GM12865 (cell line): ENCODE data around the gene LRRTM3.

Source experiments
- DNase-seq: peaks from one replicate; pipeline ENCODE4 v3.0.0; 2010; ENCODE audit warnings: low read depth
- H3K4me3 ChIP-seq: 2 replicates; pipeline ENCODE4 v1.5.1; 2011; ENCODE audit warnings: mild to moderate bottlenecking, low read depth, low read length, control low read depth
- TF ChIP-seq, protein P1 (sequence below): IDR thresholded peaks from 2 replicates; pipeline ENCODE4 v1.5.1; 2011; ENCODE audit warnings: low read length, control low read depth, low read depth, inconsistent platforms; ENCODE audit not compliant: insufficient read depth; ENCODE audit errors: missing control alignments

The LRRTM3 gene

DNA sequence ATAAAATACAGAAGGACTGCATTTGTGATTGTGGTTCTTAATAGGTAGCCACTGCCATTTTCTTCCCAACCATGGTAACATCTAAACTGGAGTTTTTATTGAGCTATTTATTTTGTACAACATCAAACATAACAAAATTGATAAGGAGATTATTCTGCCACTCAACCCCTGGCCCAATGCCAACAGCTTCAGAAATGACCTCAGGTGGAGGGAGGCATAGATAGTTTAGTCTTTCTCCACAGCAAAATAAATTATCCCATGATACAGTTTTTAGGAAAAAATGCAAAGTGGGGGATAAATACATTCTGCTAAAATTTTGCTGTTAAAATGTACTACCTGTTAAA lies 57.6 kb downstream of the LRRTM3 start:
- TF ChIP-seq, protein P1, sequence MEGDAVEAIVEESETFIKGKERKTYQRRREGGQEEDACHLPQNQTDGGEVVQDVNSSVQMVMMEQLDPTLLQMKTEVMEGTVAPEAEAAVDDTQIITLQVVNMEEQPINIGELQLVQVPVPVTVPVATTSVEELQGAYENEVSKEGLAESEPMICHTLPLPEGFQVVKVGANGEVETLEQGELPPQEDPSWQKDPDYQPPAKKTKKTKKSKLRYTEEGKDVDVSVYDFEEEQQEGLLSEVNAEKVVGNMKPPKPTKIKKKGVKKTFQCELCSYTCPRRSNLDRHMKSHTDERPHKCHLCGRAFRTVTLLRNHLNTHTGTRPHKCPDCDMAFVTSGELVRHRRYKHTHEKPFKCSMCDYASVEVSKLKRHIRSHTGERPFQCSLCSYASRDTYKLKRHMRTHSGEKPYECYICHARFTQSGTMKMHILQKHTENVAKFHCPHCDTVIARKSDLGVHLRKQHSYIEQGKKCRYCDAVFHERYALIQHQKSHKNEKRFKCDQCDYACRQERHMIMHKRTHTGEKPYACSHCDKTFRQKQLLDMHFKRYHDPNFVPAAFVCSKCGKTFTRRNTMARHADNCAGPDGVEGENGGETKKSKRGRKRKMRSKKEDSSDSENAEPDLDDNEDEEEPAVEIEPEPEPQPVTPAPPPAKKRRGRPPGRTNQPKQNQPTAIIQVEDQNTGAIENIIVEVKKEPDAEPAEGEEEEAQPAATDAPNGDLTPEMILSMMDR: no peak
- DNase-seq: no peak
- no peak overlapping the region for H3K4me3 ChIP-seq

DNA sequence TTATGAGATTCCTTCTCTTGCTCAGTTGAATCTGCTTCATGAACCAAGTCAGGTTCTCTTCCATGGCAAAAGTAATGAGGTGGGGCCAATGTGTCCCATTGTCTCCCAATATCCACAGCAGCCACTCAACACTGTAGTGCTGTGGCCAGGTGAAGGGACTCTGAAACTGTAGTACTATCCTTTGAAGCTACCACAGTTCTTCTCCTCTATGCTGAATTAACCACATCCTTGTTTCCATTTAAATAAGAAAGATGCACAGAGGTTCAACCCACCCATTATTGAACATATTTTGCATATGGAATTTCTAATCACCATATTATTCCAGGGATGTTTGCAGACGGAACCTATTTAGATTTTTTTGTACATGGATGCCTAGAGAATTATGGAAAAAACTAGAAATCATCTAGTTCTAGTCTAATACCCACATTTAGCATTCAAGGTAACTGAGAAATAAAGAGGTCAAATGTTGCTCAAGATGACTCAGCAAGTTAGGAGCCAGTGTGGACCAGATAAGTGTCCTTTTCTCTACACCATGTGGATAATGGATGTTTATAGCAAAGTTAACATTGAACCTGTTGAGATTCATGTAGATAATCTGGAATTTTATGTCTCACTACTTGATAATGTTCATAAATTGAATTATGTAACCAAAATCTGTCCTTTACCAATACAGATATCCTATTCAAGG lies 64.5 kb downstream of the LRRTM3 start:
- TF ChIP-seq, protein P1: no peak
- peak; percentile 1 for DNase-seq

DNA sequence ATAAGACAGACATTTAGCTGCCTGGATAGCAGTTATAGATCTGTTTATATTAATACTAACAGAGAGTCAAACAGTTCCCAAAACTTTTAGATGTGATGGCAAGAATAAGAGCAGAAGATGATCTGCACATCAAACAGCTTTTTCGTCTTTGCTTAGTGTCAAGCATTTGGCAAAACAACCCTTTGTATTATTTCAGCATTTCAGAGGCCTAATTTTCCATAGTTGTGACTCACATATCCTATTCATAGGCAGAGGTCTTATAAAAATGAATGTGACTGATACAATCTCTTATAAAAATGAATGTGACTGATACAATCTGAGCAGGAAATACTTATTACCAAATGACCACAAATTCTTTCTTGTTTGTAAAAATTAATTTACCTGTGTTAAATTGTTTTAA lies 71.2 kb downstream of the LRRTM3 start:
- TF ChIP-seq, protein P1: no peak
- no peak for DNase-seq
- no peak overlapping the region for H3K4me3 ChIP-seq

More for the DNA sequence above, 64.5 kb downstream of the LRRTM3 start:
- no peak overlapping the region for H3K4me3 ChIP-seq

DNA sequence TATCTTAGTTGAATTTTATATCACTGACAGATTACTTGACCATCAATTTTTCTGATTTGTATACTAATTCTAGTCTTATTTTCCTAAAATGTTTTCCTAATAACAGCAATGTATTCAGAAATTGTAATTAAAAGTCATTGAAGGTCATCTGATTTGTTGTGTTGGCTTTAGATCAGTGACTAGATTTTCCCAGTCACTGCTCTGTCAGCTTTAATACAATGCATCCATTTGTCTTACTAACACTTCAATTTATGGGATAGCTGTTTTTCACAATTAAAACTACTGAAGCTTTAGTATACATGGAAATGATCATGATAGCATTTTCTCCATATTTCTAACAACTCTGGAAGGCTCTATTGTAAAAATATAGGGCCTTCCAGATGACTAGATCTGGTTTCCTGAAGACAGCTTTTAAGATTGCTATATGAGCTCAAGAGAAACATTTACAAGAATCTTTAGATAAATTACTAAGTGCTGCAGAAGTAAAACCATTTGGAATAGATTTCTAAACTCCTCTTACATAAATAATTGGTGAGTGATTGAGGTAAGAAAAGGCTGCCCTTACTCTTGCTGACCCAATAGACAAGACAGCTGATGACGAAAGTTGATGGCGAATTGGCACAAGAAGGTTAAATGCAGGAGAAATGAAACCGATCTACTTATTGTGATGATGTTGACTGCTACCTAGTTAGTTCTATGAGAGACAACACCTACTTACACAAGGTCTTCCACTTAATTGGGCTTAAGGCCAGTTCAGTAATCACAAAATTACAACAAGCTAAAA lies 74.1 kb downstream of the LRRTM3 start:
- H3K4me3 ChIP-seq: no peak overlapping the region
- TF ChIP-seq, protein P1: no peak
- DNase-seq: no peak

DNA sequence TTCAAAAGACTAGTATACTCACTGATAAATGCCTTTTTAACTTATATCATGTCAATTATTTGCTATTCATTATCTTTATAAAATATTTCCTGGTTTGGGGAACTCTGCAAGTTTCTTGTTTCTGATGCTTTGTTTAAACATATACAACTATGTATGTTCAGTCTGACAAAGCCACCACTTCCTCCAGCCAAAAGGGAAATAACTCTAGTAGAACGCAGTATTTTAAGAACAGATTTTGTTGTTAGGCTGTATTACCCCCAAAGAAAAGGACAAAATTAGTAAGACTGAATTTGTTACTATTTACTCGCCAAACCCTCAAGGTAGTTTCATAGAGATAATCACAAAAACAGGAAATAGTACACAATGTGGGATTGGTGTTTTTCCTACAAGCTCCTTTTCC lies 78.9 kb downstream of the LRRTM3 start:
- TF ChIP-seq, protein P1: no peak
- DNase-seq: no peak
- no peak overlapping the region for H3K4me3 ChIP-seq

DNA sequence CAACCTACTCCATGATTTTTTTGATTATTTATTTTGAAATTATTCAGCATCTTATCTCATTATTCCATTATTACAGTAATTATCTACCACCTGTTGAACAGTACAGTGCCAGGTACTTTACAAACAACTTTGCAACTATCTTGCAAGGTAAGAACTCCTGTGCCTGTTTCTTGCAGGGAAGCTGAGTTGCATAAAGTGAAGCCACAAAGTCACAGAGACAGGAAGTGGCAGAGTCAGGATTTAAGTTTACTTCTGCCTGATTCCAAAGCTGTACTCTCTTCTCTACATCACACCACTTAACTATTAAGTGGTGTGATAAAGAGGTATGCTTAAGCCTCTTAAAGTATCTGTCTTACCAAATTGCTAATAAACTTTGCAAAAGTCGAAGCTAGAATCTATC lies 80.1 kb downstream of the LRRTM3 start:
- H3K4me3 ChIP-seq: no peak overlapping the region
- DNase-seq: no peak
- TF ChIP-seq, protein P1: no peak
